ENCODE results near the gene USP49.

DNA sequence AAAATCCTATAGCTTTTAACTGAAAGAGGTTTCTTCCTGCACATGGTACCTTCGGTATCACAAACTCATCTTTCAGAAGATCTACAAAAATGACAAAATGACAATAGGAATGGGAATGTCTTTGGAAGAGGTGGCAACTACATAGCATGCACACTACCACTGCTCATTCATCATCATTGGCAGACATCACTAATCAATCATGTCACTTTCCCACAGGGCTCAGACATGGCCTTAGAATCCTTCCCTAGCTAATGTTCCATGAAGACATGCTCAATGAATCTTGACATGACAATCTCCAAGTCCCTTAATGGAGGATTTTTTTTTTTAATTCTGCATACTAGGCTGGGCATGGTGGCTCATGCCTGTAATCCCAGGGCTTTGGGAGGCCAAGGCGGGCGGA is 144.8 kb downstream of the USP49 start:
- TF ChIP-seq CTCF (IDR thresholded peaks at IDR 0.05) (no peak), POLR2A (IDR thresholded peaks at IDR 0.05) (no peak)

Data from heart left ventricle (tissue), 13 donors.